Measurements from ENCODE around the gene MAN2A2.

Gene MAN2A2

DNA sequence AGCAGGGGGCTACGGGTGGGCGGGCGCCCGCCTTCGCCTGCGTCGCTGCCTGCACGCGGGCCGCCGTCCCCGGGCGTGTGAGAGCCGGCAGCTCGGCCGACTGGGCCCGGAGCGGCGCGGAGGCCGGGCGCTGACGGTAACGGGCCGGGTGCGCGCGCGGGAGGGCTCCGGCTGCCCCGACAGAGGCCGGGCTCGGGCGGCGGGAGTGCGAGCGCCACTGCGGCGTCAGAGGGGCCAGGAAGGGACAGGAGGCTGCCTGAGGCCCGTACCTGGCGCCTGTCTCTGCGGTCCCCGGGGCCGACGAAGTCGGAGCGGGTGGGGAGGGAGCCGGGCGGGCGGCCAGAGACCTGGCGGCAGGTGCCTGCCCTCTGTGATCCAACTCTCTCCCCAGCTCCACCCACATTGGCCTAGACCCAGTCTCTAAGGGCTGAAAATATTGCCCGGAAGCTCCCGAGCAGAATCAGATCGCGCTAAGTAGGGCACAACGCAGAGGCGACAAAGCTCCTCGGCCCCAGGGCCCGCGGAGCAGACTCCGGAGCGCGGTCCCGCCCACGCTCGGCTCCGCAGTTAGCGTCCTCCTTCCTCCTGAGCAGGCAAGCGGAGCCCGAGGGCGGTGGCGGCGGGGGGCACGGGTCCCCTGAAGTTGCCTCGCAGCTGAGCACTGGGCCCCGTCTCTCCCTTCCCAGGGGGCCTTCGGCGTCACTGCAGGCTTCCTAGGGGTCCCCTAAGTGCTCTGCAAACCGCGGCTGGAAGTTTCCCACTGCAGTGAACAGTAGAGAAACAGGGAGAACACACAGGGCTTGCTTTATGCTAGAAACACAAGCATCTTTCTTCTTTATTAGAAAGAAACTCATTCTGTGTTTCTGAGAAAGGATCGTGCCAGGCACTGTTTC, at the start of gene MAN2A2:
Gene MAN2A2, plus strand, starts transcription at position 463 of the 893 bp plus-strand sequence. CDS start 906 bp downstream, outside the sequence.
- FAIRE-seq: no peak

DNA sequence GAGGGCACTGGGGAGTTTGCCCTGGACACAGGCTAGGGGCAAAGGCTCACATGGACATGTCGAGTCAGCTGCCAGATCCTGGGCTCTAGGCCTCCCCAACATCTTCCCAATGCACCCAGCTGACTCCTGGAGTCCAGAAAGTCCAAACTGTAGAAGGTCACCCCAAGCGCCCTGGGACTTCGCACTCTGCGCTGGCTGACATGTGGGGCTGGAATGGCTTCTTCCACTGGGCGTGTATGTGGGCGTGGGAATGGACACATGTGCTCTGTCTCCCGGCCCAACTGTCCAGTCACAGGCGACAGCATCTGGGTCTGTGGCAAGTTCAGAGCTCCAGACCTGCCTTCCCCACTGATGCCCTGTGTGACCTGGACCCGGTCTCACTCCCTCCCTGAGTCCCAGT, 48.0 kb upstream of the MAN2A2 start:
- FAIRE-seq: no peak

DNA sequence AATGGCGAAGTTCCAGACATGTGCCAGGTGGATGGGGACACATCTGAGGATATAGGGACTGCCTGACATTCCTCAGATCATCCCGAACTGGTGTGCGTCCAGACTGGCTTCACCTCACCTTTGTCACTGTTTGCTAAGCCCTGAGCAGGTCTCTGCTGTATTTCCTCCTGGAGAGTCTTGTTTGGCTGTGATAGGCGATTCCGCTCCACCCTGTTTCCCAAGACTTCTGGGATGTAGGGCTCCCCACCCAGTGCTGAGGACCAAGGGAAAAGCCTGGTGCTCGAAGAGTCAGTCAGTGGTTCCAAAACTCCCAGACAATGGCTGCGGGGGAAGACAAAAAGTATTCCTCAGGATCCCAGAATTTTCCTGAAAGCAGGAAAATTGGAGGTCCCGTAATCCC, 45.8 kb upstream of the MAN2A2 start:
- no peak for FAIRE-seq

DNA sequence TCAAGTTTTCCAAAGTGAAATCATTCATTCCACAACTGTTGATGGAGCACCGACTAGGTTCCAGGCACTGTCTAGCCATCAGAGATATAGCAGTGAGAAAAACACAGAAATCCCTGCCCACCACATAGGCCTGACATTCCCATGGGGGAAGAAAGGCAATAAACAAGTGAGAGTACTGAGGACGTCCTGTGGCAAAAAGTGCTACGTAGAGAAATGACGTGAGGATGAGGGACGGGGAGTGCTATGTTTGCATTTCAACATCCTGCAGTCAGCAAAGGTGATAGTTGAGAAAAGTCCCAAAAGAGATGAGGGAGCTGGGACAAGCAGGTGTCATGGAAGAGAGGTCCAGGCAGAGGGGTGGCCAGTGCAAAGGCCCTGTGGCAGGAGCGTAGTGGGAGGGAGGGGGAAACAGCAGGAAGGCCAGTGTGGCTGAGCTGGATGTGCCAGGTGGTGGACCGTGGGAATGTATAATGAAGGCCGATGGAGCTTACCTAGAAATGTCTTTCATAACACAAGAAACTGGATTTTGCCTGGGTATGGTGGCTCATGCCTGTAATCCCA, 45.1 kb upstream of the MAN2A2 start:
- no peak for FAIRE-seq

DNA sequence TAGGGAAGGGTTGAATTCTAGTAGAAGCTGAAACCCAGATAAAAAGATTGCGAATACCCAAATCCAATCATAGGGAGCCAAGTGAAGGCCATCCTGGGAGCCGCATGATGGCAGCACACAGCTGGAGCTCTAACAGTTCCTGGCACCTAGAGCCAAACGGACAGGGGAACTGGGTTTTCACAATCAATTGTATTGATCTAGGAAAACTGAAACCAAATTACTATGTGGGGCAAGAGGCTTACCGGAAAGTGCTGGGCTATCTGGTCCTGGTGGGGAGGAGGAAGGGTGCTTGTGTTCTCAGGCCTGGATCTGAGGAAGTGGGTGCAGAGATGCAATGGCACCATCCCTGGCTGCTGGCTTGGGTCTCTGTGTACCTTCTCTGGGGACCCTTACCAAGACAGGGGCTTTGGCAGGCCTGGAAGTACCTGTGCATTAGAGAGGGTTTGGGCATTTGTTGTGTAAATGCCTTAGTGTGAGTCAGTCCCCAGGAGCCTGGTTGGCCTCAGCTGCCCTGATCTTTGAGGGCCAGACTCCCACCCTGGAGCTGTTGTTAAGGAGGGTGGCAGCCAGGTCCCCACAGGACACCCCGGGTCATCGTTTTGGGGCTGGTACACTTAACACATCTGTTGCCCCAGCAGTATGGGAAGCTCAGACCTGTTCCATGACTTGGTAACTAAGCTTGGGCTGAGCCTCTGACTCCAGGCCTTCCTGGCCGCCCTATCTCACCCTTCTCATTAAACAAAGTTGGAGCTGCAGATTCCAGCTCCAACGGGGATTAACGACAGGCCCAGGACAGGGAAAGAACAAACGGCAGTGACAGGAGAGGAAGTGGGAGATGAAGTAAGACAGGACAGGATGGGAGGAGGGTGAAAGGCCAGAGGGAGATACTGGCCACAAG, 43.6 kb upstream of the MAN2A2 start:
- no peak for FAIRE-seq

DNA sequence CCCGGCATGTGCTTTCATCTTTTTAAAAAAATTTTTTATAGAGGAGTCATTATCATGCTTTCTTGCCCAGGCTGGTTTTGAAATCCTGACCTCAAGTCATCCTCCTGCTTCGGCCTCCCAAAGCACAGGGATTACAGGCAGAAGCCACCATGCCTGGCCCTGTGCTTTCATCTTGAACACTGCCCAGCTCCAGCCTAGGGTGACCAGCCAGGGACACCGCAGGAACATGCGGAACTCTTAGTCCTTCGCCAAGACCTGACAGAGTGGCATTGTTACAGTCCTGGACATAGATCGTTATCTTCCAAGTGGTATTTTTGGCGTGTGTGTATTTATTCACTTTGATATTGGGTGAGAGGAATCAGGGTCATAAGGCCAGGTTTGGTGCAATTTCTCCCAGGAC, 42.7 kb upstream of the MAN2A2 start:
- no peak for FAIRE-seq

DNA sequence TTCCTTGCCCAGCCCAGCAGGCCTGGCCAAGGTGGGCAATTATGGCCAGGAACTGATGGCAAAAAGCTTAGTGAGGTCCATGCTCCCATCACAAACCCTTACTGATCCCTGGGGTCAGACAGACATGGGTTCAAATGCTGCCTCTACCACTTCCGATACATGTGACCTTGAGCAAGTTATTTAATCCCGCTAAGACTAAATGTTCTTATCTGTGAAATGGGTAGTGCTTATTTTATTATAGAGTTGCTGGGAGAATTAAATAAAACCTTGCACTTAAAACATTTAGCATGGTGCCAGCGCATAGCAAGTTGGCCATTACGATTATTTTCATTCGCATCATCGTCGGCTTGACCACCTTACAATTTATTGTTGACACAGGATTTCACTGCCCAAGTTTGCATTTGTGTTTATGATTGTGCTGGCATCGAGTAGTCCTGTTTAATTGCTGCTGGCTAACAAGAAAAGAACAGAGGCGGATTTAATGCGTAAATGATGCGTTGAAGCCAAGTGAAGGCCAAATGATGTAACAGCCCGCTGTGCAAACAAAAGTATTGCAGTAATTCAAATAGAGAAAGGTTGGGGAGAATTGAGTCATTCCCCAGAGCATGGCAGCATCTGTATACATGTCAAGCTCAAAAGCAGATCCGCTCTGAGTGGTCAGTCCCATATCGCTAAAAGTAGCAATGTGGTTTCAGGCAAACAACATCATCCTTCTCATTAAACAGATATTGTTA, 42.0 kb upstream of the MAN2A2 start:
- FAIRE-seq: peak; percentile 99

DNA sequence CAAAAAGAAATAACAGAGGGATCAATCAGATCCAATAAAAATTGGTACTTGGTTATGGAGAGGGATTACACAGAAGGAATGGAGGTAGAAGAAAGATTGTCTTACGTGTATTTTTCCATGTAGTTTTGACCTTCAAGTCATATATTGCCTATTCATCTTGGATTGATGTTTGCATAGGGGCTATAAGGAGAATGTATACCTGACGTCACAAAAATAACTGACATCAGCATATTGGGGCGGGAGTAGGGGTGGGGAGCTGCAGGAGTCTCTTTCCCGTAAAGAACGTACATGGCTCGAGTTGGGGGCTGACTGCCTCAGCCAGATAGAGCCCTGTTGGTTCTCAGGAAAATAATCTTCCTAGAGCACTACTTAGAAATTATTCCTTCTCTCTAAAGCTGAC, 40.6 kb upstream of the MAN2A2 start:
- FAIRE-seq: no peak

DNA sequence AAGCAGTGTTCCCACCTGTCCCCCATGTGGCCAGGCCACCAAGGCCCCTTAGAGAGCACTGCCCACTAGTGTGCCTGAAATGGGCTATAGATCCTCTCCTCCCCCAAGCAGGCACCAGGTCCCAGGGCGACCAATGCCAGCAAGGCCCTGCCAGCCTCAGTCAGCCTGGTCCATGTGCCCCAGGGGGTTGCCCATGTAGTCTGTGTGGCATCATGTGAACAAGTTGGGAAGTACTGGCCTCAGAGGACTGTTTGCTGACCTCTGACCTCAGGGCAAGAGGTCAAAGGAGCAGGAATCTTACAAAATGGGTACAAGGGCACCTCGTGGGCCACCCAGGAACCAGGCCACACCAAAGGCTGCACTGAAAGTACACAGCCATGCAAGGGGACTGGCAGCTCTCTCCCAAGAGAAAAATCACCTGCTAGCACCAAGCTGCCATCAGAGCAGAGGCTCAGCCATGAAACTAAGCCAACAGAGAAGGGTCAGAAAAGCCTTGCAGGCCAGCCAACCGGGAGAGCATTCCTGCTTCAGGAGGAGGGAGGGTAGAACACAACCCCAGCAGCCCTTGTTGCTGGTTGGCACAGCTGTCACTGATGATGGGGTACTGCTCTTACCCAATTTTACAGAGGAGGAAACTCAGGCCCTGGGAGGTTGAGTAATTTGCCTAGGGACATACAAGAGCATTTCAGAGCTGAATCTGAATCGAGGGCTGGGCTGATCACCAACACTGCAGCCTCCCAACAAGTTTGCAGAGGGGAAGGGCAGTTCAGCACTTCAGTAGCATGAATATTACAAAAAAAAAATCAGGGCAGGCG, 39.9 kb upstream of the MAN2A2 start:
- no peak for FAIRE-seq

DNA sequence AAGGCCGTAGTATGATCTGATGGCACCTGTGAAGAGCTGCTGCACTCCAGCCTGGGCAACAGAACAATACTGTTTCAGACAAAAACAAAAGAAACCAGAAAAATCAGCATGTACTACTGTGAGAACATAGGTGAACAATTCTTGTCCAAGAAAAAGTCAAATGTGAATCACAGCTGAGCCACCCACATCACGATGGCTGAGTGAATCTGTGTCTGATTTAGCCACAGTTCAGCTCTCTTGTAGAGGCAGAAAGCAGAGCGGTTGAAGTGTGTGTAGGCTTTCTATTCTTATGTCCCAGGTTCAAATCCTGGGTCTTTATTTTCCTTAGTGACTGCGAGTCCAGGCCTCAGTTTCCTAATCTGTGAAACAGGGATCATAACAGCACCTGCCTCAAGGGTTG, 39.1 kb upstream of the MAN2A2 start:
- no peak for FAIRE-seq

DNA sequence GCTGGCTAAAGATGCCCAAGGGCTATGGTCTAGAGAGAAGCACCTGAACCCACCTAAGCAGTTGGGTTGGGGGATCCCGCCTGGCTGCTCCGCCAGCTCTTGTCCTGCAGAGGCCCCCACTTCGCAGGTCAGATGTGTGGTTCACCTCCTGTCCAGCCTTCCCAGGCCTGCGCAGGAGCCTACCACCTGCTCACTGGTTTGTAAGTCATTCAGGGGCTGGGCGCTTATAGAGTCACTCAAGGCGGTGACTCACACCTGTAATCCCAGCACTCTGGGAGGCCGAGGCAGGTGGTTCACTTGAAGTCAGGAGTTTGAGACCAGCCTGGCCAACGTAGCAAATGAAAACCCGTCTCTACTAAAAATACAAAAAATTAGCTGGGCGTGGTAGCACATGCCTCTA, 38.6 kb upstream of the MAN2A2 start:
- FAIRE-seq: no peak

DNA sequence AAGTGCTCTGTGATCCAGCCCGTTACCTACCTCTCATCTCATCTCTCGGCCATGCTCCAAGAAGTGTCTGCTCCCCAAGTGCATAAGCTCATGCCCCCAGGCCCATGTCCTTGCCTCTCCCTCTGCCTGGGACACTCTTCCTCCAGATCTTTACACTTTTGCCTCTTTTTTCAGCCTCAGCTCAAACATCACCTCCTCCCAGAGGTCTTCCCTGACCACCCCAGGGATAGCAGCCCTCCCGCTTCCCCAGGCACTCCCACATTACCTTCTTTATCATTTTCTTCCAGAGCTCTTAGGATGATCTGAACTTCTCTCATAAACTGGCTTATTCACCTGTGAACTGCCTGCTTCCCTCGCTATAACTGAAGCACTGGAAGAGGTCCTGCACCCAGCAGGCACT, 37.4 kb upstream of the MAN2A2 start:
- FAIRE-seq: no peak

DNA sequence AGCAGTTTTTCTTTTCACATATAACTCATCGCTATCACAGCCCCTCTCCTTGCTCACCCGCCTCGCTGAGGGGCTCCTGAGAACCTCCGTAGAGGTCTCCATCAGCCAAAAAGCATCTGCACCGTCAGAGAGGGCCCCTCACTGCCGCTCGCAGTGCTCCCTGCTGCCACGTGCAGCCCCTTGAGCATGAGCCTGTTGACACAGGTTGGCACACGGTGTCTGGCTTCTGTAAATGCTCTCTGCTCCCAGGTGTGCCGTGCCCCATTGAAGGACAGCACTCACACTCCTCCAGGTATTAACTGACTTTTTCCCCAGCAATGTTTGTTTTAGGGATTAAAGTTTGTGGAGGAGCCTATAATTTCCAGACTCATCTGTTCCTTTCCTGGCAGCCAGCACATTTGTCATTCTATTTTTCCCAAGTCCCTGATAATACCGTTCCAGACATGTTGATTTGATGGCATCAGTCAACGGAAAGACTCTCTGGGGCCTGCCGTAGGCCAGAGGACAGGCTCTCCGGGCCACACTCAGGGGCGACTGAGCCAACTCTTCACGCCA, 36.9 kb upstream of the MAN2A2 start:
- no peak for FAIRE-seq

DNA sequence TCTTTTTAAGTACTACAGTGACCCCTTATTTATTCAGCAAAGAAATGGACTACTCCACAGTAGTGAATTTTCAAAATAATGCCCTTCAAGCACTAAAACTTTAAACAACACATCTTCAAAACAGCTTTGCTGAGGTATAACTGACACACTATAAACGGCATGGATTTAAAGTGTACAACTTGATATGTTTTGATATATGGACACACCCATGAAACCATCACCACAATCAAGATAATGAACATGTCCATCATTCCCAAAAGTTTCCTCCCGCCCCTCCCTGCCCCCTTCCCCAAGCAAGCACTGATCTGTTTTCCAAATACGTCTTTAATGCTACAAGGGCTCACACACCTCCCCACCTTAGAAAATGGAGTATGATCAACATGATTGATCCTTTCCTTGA, 36.3 kb upstream of the MAN2A2 start:
- no peak for FAIRE-seq

DNA sequence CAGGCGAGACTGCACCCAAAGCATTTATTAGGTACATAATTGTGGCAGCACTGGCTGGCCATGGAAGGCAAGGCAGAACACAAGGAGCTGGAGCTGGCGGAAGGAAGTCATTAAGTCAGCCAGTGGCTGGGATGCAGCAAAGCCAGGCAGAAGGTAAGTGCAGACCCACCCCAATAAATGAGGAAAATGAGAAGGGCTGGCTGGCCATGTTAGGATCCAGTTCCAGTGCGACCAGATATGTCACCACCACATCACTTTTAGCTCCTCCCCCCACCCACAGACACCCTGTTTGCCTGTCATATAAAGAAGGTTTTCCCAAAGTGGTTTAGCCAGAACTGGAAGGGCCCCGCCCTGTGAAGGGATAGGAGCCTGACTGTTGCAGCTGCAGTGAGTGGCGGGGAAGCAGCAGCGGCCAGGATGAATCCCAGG, 34.8 kb upstream of the MAN2A2 start, which contains the start of gene FURIN:
Gene FURIN, plus strand, starts transcription at position 328 of the 429 bp plus-strand sequence. CDS start 7,153 bp downstream, outside the sequence.
- no peak for FAIRE-seq

DNA sequence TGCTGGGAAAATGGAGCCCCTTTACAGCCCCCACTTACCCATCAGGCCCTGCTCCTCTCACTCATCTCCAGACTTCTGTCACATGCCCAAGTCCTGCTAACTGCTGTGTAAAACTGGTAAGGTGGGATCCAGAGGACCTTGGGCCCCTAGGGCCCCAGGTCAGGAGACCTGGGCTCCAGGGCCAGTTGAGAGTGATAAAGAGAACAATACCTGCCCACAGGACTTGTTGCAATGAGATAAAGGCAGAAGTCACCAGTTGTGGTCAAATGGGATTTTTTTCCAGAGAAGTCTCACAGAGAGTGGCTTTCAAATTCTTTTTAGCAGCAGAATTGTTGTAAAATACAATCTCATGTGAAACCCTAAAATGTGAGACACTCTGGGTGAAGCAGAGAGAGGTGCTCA, 34.0 kb upstream of the MAN2A2 start:
- FAIRE-seq: no peak

DNA sequence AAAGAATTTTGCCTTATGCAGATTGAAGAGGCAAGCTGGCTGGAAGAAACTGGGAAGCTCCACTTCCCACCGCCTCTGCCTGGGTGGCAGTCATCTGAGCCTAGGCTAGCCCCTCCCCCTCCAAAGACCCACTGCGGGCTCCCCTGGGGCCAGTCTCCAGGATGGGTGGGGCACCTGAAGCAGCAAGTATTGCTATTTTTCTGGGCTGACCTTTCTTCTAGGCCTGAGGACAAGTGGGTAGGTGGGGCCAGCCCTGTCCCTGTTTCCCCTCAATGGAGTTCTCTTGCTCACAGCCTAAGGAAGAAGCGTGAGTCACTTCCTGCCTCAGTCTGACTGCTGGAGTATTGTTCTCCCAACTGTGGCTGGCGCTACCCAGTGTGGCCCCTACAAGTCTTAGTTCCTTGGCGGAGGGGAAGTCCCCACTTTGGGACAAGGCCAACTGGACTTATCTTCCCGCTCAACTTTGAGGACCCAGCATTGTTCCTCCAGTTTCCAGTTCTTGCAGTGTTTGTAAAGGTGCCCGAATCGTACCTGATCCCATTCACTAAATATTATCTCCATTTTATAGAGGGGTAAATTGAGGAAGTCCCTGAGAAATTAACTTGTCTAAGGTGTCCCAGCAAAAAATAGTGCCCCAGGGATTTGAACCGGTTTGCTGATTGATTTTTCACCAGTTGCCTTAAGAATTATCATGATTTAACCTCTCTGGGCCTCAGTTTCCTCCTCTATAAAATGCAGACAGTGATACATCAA, 33.3 kb upstream of the MAN2A2 start:
- no peak for FAIRE-seq

DNA sequence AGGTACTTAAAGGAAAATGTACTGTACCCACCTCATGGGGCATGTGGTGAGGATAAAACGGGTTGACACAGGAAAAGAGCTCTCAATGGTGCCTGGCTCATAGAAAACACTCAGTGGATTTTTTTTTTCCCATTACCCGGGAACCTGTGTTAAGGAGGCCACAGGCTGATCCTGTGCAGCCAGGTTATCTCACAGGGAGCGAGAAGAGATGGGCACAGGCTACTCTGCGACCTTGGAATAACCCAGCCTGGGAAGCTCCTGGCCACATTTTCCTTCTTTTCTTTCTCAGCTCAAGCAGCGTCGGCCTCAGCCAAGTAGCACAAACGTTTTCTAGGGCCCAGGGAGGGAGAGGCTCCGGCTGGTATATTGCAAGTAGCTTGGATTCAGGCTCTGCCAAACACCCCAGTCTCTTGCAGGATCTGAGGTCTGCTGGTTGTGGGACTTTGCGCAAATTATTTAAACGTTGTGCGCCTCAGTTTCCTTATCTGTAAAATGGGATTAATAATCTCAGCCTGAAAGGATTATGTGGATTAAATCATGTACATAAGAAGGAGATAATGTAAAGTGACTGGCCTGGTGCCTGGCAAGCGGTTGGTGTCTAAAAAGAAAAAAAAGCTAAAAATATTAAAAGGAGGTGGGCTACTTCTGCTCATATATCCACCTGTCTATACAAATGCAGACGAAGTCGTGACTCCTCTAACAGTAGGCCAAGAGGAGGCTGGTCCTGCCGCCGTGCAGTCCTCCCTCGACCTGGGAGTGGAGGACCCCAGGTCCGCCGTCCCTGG, 32.6 kb upstream of the MAN2A2 start:
- no peak for FAIRE-seq

DNA sequence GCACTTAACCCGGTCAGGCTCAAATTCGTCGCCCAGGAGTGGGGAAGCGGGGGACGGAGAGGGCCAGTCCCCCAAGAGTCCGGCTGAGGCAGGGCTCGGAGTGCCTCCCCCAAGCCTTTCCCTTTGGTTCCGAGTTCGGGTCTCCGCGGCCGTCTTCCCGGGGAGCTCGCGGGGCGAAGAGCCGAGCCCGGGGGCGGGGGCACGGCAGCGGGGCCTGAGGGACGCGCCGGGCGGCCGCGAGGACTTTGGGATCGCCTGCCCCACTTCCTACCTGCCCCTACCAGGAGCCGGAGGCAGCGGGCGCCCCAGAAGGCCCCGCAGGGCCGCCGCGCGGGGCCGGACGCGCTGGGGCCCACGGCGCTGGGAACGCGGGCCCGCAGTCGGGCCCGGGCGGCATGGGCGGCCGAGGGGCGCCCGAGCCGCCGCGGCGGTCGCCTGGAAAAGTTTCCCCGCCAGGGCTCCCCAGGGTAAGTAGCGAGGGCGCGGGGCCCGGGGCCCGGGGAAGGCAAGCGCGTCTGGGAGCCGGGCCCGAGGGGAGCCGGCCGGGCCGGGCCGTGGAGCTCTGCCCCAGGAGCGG, 31.9 kb upstream of the MAN2A2 start:
- no peak for FAIRE-seq

All from islet of Langerhans (tissue), 1 donor.